GM12878 (cell line): ENCODE results near the gene P3H2. TPM values are rescaled to one million over a fixed set of nuclear protein-coding genes. Genes with fewer than 3 reads are reported as not detected.

Source experiments
- ATAC-seq: fragments of 200-7000 bp; cut with Tn5 transposase; 3 replicates; pipeline ENCODE4 v1.9.1; 2020; ENCODE audit warnings: mild to moderate bottlenecking, moderate library complexity
- BruUV-seq: library from RNA; stranded (reverse); fragments of 400-500 nt; replicated peaks from 2 replicates; lab custom pipeline; 2021; lab: Mats Ljungman, UMichigan
- CTCF ChIA-PET: fragments of 300-600 bp; sonication (Branson Sonifier 250); formaldehyde crosslinking; extraction: SDS; loops from one replicate; lab custom pipeline; 2021; ENCODE audit warnings: inconsistent platforms; lab: Yijun Ruan, JAX
- POLR2A ChIA-PET: fragments of 350-600 bp; formaldehyde crosslinking; extraction: SDS; loops from one replicate; lab custom pipeline; 2021; ENCODE audit warnings: inconsistent platforms; lab: Charles Lee
- RAD21 ChIA-PET: fragments of 300-600 bp; sonication (Branson Sonifier 250); formaldehyde crosslinking; loops from one replicate; lab custom pipeline; 2023; ENCODE audit warnings: antibody characterized with exemption; ENCODE audit not compliant: unreplicated experiment; lab: Charles Lee
- SMC1A ChIA-PET: fragments of 300-600 bp; sonication (Branson Sonifier 250); formaldehyde crosslinking; loops from one replicate; lab custom pipeline; 2023; ENCODE audit not compliant: unreplicated experiment, uncharacterized antibody; lab: Charles Lee
- DNase-seq: peaks from one replicate; pipeline ENCODE4 v3.0.0-alpha.2; 2011; ENCODE audit warnings: low read depth, low spot score
- FAIRE-seq: peaks from 3 replicates; lab custom pipeline; 2011; peaks lifted over from hg19 to GRCh38; lab: Jason Lieb, UNC
- H2AFZ ChIP-seq: 2 replicates; pipeline ENCODE4 v1.6.0; 2011; ENCODE audit warnings: low read depth, low read length, control low read depth; ENCODE audit not compliant: control insufficient read depth
- H3K27ac ChIP-seq: 2 replicates; pipeline ENCODE4 v1.5.1; 2011; ENCODE audit warnings: control low read depth; ENCODE audit not compliant: control insufficient read depth, insufficient read depth
- H3K27me3 ChIP-seq, 2 experiments: replicated peaks in 1 of 2; 2 replicates each; pipeline versions ENCODE4 v1.6.0 to v1.6.1; 2011; ENCODE audit warnings: low read length in 1 of 2; ENCODE audit not compliant: control insufficient read depth in 2 of 2, insufficient read depth in 2 of 2
- H3K36me3 ChIP-seq, 2 experiments: 2 replicates each; pipeline ENCODE4 v1.5.1; 2011; ENCODE audit warnings: low read length in 1 of 2; ENCODE audit not compliant: control insufficient read depth in 2 of 2, insufficient read depth in 2 of 2
- H3K4me1 ChIP-seq: 2 replicates; pipeline ENCODE4 v1.6.1; 2011; ENCODE audit warnings: mild to moderate bottlenecking, low read length, moderate library complexity, mixed read lengths; ENCODE audit not compliant: control insufficient read depth, insufficient read depth
- H3K4me2 ChIP-seq: 2 replicates; pipeline ENCODE4 v1.6.0; 2011; ENCODE audit warnings: control low read depth; ENCODE audit not compliant: control insufficient read depth, insufficient read depth
- H3K4me3 ChIP-seq: fragments of 200-600 bp; sonication (generic); 2 replicates; pipeline ENCODE4 v1.5.1; 2016
- H3K79me2 ChIP-seq: 2 replicates; pipeline ENCODE4 v1.6.0; 2011; ENCODE audit warnings: low read length; ENCODE audit not compliant: control insufficient read depth, insufficient read depth
- H3K9ac ChIP-seq: 2 replicates; pipeline ENCODE4 v1.8.0; 2011; ENCODE audit warnings: low read length, control low read depth, mixed read lengths; ENCODE audit not compliant: control insufficient read depth, insufficient read depth
- H3K9me3 ChIP-seq: replicated peaks from 3 replicates; pipeline ENCODE4 v1.5.1; 2011; ENCODE audit warnings: mild to moderate bottlenecking, low read length; ENCODE audit not compliant: control insufficient read depth, insufficient read depth
- H4K20me1 ChIP-seq: 2 replicates; pipeline ENCODE4 v1.6.0; 2011; ENCODE audit not compliant: control insufficient read depth, insufficient read depth
- ATF3 ChIP-seq: IDR thresholded peaks from 2 replicates; pipeline ENCODE4 v1.6.1; 2011; ENCODE audit warnings: low read depth, mild to moderate bottlenecking, low read length, moderate library complexity, borderline replicate concordance; ENCODE audit errors: extremely low read depth
- CBFB ChIP-seq: IDR thresholded peaks from 2 replicates; pipeline ENCODE4 v1.6.1; 2016; ENCODE audit warnings: antibody characterized with exemption, low read depth
- EED ChIP-seq: sonication (generic); IDR thresholded peaks from 2 replicates; pipeline ENCODE4 v1.6.1; 2016; ENCODE audit warnings: antibody characterized with exemption, low read depth
- ETV6 ChIP-seq, 2 experiments: fragments of 450-650 bp in 1 of 2; IDR thresholded peaks in 1 of 2; conservative IDR thresholded peaks in 1 of 2; 2 replicates each; pipeline ENCODE4 v1.6.1; 2014; ENCODE audit warnings: antibody characterized with exemption in 1 of 2, borderline replicate concordance in 1 of 2, low read depth in 1 of 2, mild to moderate bottlenecking in 1 of 2, moderate library complexity in 1 of 2
- FOXK2 ChIP-seq: fragments of 450-650 bp; IDR thresholded peaks from 2 replicates; pipeline ENCODE4 v1.6.1; 2017; ENCODE audit warnings: mild to moderate bottlenecking, moderate library complexity
- NFYB ChIP-seq: IDR thresholded peaks from 2 replicates; pipeline ENCODE4 v1.6.1; 2011; ENCODE audit warnings: low read depth, mild to moderate bottlenecking, low read length, improper control_type of control experiment, moderate library complexity; ENCODE audit not compliant: insufficient read depth
- PKNOX1 ChIP-seq: fragments of 450-650 bp; IDR thresholded peaks from 2 replicates; pipeline ENCODE4 v1.6.1; 2016; ENCODE audit warnings: mild to moderate bottlenecking
- RCOR1 ChIP-seq: conservative IDR thresholded peaks from 2 replicates; pipeline ENCODE4 v1.6.1; 2012; ENCODE audit warnings: low read depth, low read length, improper control_type of control experiment
- SUZ12 ChIP-seq: fragments of 200-600 bp; sonication (generic); IDR thresholded peaks from one replicate; pipeline ENCODE4 v1.6.1; 2018; ENCODE audit warnings: antibody characterized with exemption, mild to moderate bottlenecking; ENCODE audit not compliant: unreplicated experiment
- TAF1 ChIP-seq: IDR thresholded peaks from 2 replicates; pipeline ENCODE4 v1.6.1; 2011; ENCODE audit warnings: mild to moderate bottlenecking, low read depth, low read length, borderline replicate concordance
- YBX1 ChIP-seq: fragments of 450-650 bp; IDR thresholded peaks from 2 replicates; pipeline ENCODE4 v1.6.1; 2016; ENCODE audit warnings: antibody characterized with exemption
- WGBS: methylation state at CpG from one replicate; pipeline ENCODE4 v1.1.6; 2016; ENCODE audit warnings: low lambda C conversion rate; ENCODE audit not compliant: insufficient replicate concordance, insufficient coverage; ENCODE audit errors: missing lambda C conversion rate; 5-methylcytosine and 5-hydroxymethylcytosine counted together
- in situ Hi-C: fragments of 300-500 bp; cut with MboI; formaldehyde crosslinking; loops from 9 replicates; pipeline ENCODE4 v1.14.3; 2018; ENCODE audit warnings: mixed read lengths
- intact Hi-C: fragments of 100-400 bp; cut with micrococcal nuclease; formaldehyde crosslinking; loops from one replicate; pipeline ENCODE4 v1.14.2; 2022; ENCODE audit not compliant: unreplicated experiment
- polyA plus RNA-seq, 11 experiments: library from polyadenylated mRNA; depleted of rRNA in 4 of 11; unstranded in 6 of 11; stranded (reverse) in 5 of 11; fragments of >200 nt; fragmentation: Nextera tagmentation in 4 of 11; fragmentation: Illumina TruSeq in 1 of 11; extraction: Ambion mirVana in 4 of 11; extraction: Trizol in 1 of 11; gene quantifications; 1 replicate in 1 of 11; 2 replicates in 10 of 11; pipeline versions ENCODE4 v1.2.1 to v1.2.3, GENCODE V29; 2011 to 2016; ENCODE audit warnings: inconsistent platforms in 2 of 11, missing spikeins in 2 of 11, low read depth in 1 of 11
- total RNA-seq, 4 experiments: library from RNA; depleted of rRNA in 3 of 4; stranded (reverse); fragments of >200 nt in 3 of 4; fragmentation: Illumina TruSeq in 1 of 4; extraction: Trizol in 1 of 4; gene quantifications; 2 replicates each; pipeline versions ENCODE4 v1.2.1 to v1.2.3, GENCODE V29; 2013 to 2021

P3H2 gene
- total and polyA plus RNA-seq, 10 of the 15 experiments (the other 5 are each of a cell fraction or from before 2014, with no cell fraction given) = 27.0 to 97.6 (median 83.2) TPM

GRCh38 chr3:189942948-189943347, 177.7 kb downstream of the P3H2 start:
- CTCF ChIA-PET = interaction anchor here (0.6 to 4.9 kb wide), 3 partner anchors 7 to 602 kb away, joined by 3 to 32 read pairs (median 5); no protein-coding TSS in a partner anchor
- BruUV-seq = no TSS peak

More at GRCh38 chr3:189942948-189943347, 177.7 kb downstream of the P3H2 start:
- Histone ChIP-seq H3K9ac (no peak overlapping the region), H3K79me2 (no peaks in the 10 kb centered on the region), H2AFZ (no peak overlapping the region), H3K4me3 (no peak overlapping the region), H3K36me3 (no peaks in the 10 kb centered on the region), H3K4me2 (no peak overlapping the region), H3K9me3 (no peaks in the 10 kb centered on the region), H3K4me1 (no peaks in the 10 kb centered on the region), H3K27ac (no peak overlapping the region), H3K27me3 (no peaks in the 10 kb centered on the region), H4K20me1 (no peaks in the 10 kb centered on the region)
- ATAC-seq (no peak), DNase-seq (no peak), FAIRE-seq (no peak)
- SMC1A ChIA-PET = interaction anchor here (11.1 kb wide), 1 partner anchor 670 kb away, joined by 213 read pairs; no protein-coding TSS in a partner anchor
- in situ Hi-C loops = no loop called here
- WGBS = 66% methylated on average over 3 of the region's 3 CpGs
- TF ChIP-seq TAF1 (no peak), NFYB (no peak), SUZ12 (no peak), FOXK2 (no peak), PKNOX1 (no peak), EED (no peak), YBX1 (no peak), ETV6 (conservative IDR thresholded peaks at IDR 0.05 in 1 of 2, IDR thresholded peaks at IDR 0.05 in 1 of 2; ENCODE audit: borderline replicate concordance in 1 of 2, low read depth in 1 of 2) (no peak), CBFB (no peak), ATF3 (no peak), RCOR1 (no peak)
- RAD21 ChIA-PET = no interaction called here
- POLR2A ChIA-PET = no interaction called here
- intact Hi-C loops = loop anchor here (10.0 kb wide), 1 partner anchor 378 kb away; no protein-coding TSS in a partner anchor
